PC-9 (cell line): ENCODE results near the gene IGF2BP2.

Experiments
- CTCF ChIP-seq: fragments of 200-600 bp; sonication (generic); conservative IDR thresholded peaks from 2 replicates; pipeline ENCODE4 v1.6.1; 2017; ENCODE audit warnings: mixed run types, antibody characterized with exemption, mild to moderate bottlenecking, moderate library complexity
- EZH2 ChIP-seq: fragments of 200-600 bp; sonication (generic); IDR thresholded peaks from 2 replicates; pipeline ENCODE4 v1.8.0; 2017; ENCODE audit warnings: antibody characterized with exemption, low read depth

- no peak for TF ChIP-seq CTCF
- no peak for TF ChIP-seq EZH2
Observed at GRCh38 chr3:185858502-185859225, 33.8 kb upstream of the IGF2BP2 start.
